Head of caudate nucleus (tissue), 42 donors: Measurements from ENCODE around the gene USP32.
A peak's percentile ranks its signal among the peaks of the same experiment; 100 is the strongest.
"Not testable (repeated sequence)": the region's sequence is repeated elsewhere in the genome, so short reads cannot be mapped to it uniquely, and the experiment has no call there.

Source experiments
- DNase-seq, 42 donors: peaks; one replicate each; pipeline versions ENCODE4 v3.0.0 to v3.0.0-alpha.2; 2020 to 2021; ENCODE audit warnings: mixed read lengths in 7 of 42
- intact Hi-C: fragments of 100-400 bp; cut with DNase I; formaldehyde crosslinking; loops from one replicate; pipeline ENCODE4 v1.15.0; 2022

Gene USP32

DNA sequence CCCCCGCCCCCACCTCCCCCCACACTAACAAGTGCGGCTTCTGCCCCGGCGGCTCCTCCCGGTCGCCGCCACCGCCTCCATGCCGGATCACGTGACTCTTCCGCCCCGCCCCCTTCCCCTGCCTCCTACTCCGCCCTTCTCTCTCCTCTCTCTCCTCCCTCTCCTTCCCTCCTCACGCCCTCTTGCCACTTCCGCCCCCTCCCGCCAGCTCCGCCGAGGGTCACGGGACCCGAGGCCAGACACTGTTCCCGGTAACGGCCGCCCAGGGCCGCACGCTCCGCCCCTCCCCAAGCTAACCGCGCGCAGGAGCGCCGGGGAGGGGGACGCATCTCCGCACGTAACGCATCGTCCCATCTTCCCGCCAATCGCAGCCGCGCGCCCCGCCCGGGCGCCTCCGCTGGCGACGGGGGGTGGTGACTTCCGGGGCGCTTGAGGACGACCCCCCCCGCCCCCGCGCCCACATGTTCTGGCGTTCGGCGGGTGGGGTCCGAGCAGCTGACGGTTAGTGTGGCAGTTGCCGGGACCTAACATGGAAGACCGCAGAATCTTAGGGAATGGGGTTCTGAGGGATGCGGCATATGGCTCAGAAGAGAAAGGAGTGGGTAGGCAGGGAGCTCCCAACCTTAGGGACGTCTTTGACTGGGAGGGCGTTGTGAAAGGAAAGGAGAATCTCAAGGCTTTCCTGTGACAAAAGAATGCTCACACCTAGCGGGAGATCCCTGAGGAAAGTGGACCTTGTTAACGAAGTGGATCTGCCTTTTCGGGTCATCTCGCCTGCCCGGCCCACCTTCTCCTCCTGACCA is at the start of gene USP32:
TSS of gene USP32 (minus strand) at position 92 of the 803 bp plus-strand sequence. CDS start 194 bp downstream, outside the sequence.
- peak; percentile 90 to 99 (median 97) for DNase-seq
- intact Hi-C loops: loop anchor here (2.0 kb wide), 1 partner anchor 99 kb away; no protein-coding TSS in a partner anchor

- intact Hi-C loops: loop anchor here (10.0 kb wide), 1 partner anchor 295 kb away; the partner anchor contains the start of gene CA4
- DNase-seq: no peak
Observed at GRCh38 chr17:60439501-60439900, 47.6 kb upstream of the USP32 start.

DNA sequence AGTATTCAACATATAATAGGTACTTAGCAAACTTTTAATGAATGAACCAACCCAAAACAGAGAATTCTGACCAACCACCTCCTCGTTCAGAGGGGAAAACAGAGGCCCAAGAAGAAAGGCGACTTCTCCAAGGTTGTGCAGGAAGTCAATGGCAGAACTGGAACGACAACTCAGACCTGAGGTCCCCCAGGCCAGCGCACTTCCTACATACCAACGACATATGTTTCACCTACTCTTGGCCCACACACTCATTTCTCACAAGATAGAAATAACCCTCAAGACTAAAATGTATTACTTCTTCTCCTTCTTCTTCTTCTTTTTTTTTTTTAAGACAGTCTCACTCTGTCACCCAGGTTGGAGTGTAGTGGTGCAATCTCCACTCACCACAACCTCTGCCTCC is 44.7 kb upstream of the USP32 start:
- intact Hi-C loops: loop anchor here (10.0 kb wide), 1 partner anchor 292 kb away; the partner anchor contains the start of gene CA4
- DNase-seq: peak in 2 of 42 donors; percentile 19 to 23

DNA sequence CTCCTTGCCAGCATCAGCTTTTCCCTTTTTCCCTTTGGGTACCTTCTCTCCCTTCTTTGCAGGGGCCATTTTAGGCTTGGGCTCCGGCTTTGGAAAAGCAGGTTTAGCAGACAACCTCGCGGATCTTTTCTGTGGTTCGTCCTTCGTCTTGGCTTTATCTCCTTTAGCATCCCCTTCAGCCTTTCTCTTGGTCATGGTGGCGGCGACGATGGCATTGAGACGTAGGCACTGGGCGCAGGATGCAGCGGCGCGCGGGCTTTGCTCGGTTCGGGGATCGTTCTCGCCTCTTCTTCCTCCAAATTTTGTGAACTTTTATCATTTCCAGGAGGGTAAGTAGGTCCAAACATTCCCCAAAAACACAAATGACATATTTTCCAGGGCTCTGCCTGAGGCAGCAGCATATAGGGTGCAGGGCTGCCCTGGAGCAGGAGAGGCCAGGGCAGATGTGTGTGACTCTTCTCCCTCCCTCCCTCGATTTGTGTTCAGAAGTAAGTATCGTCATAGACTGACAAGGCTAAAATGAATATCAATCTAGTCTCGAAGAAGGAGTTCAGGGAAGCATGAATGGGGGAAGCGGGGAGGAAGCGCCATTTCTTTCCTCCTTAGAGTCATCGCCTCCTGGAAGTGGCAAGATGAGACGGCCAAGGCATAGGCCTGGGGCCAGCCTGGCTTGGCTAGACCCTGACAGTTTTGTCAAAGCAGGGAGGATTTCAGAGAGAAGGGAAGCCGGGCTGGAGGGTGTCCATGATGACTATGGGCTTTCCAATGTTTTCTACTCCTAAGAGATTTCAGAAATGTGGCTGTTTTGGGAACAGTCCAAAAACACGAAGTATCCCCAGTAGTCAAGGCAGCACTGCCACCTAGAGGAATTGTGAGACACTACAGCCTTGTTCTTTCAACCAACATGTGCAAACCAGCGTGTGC is 43.6 kb upstream of the USP32 start:
- intact Hi-C loops: loop anchor here (10.0 kb wide), 1 partner anchor 291 kb away; the partner anchor contains the start of gene CA4
- DNase-seq: peak in 40 of 42 donors; percentile 22 to 93 (median 79)

DNA sequence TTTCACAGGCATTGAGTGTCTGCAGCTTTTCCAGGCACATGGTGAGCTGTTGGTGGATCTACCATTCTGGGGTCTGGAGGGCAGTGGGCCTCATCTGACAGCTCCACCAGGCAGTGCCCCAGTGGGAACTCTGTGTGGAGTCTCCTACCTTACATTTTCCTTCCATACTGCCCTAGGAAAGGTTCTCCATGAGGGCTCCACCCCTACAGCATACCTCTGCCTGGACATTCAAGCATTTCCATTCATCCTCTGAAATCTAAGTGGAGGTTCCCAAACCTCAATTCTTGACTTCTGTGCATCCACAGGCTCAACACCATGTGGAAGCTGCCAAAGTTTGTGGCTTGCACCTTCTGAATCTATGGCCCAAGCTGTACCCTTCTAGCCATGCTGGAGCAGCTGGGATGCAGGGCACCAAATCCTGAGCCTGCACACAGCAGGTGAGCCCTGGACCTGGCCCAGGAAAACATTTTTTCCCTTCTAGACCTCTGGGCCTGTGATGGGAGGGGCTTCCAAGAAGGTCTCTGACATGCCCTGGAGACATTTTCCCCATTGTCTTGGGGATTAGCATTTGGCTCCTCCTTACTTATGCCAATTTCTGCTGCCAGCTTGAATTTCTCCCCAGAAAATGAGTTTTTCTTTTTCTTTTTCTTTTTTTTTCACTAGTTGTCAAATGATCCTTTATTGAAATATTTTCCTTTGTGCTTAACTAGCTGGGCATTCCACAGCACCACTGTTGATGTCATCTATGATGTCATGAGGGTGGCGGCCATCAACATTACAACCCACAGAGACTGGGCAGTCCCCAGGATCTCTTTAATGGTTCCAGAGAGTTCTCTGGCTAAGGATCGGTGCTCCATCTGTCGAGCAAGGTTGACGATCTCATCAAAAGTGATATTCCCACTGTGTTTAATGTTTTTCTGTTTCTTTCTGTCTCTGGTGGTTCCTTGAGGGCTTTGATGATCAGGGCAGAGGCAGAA is 41.4 kb upstream of the USP32 start:
- DNase-seq: peak in 1 of 42 donors; percentile 12
- intact Hi-C loops: loop anchor here (10.0 kb wide), 1 partner anchor 289 kb away; the partner anchor contains the start of gene CA4

- peak in 2 of 42 donors; percentile 4 to 7 for DNase-seq
- intact Hi-C loops: loop anchor here (10.0 kb wide), 1 partner anchor 286 kb away; the partner anchor contains the start of gene CA4
Observed at GRCh38 chr17:60430561-60430960, 38.6 kb upstream of the USP32 start.

DNA sequence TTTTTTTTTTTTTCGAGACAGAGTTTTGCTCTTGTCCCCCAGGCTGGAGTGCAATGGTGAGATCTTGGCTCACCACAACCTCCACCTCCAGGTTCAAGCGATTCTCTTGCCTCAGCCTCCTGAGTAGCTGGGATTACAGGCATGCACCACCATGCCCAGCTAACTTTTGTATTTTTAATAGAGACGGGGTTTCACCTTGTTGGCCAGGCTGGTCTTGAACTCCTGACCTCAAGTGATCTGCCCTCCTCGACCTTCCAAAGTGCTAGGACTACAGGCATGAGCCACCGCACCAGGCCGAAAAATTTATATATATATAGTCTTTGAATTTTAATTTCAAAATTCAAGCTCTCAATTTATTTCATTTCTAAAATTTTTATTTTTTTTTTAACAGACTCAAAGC is 36.6 kb upstream of the USP32 start:
- intact Hi-C loops: loop anchor here (10.0 kb wide), 1 partner anchor 206 kb away; no protein-coding TSS in a partner anchor
- DNase-seq: peak in 1 of 42 donors; percentile 18

DNA sequence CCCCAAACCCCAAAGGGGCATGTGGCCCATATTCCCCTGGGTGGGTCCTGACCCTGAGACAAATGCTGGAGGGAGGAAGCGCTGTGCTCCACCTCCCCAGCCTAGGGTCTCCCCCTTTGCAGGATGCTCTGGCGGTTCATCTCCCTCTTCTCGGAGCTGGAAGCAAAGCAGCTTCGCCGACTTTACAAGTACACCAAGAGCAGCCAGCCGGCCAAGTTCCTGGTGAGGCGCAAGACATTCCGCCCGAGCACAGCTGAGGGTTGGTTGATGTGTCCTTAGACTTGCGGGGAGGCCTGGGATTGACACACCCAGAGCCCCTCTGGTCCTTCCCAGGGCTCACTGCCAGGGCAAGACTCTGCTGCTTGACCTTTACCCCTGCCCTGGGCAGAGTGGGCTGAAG is 34.7 kb upstream of the USP32 start:
- intact Hi-C loops: loop anchor here (10.0 kb wide), 1 partner anchor 208 kb away; no protein-coding TSS in a partner anchor
- peak in 1 of 42 donors; percentile 14 for DNase-seq

DNA sequence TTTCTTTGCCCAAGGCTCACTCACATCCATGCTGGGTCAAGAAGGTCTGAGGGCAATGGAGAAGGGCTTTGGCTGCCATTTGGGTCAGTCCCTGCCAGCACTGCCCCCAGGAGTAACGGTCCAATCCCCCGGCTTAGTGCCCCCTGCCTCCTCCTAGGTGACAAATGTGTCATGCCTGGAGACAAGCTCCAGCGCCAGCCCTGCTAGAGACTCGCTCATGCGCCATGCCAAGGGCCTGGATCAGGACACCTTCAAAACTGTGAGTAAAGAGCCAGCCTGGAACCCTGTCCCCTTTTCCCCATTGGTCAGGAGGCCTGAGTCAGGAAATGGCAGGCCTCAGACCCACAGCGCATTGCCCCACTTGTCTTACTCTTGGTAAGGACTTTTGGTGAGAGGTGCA is 33.7 kb upstream of the USP32 start:
- intact Hi-C loops: loop anchor here (10.0 kb wide), 1 partner anchor 209 kb away; no protein-coding TSS in a partner anchor
- DNase-seq: no peak

- DNase-seq: no peak
- intact Hi-C loops: loop anchor here (10.0 kb wide), 1 partner anchor 211 kb away; no protein-coding TSS in a partner anchor
Observed at GRCh38 chr17:60423865-60424264, 31.9 kb upstream of the USP32 start.

GRCh38 chr17:60422162-60422665 is 30.3 kb upstream of the USP32 start, which contains the start of gene CHCT1:
Gene CHCT1, plus strand, starts transcription at chr17:60422489. Its CDS starts 104 bp downstream, at chr17:60422593.
- DNase-seq: no peak

DNA sequence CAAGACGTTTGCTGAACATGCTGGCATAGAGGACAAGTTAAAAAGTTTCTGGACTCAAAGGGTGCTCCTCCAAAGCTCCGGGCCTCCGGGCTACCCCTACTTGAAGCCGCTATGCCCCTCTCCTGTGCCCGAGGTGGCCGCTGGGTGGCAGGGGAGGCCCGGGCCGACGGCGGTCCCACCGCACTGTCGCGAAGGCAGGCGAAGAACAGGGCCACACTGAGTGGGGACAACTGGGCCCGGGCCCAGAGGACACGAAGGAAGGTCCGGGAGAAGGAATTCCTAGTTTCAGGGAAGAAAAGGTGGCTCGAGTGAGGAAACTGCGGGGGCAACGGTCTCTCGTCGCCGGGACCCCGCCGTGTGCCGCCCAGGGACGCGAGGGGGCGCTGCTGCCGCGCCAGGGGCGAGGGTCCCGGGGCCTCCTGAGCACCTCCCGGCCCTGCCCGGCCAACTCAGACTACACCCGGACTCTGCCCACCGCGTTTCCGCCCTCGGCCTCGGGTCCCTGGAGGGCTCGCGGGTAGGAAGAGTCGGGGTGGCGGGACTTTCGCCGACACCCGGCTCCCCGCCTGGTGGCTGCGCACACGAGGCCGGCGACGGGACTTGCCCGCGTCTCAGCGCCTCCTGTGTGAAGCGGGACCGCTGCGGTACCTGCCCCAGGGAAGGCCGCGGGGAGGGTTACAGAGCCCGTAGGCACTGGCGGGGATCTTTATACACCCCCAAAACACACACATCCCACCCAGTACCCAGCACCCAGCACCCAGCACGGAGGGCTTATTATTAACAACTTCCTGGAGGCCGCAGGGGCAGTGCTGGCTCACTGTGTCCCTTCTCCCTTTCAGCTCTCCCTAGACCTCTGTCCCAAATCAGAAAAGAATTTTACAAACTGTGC is 29.6 kb upstream of the USP32 start:
- intact Hi-C loops: loop anchor here (10.0 kb wide), 1 partner anchor 213 kb away; no protein-coding TSS in a partner anchor
- DNase-seq: peak; percentile 40 to 87 (median 74)

More at GRCh38 chr17:60422162-60422665, 30.3 kb upstream of the USP32 start, which contains the start of gene CHCT1:
- intact Hi-C loops: loop anchor here (10.0 kb wide), 1 partner anchor 213 kb away; no protein-coding TSS in a partner anchor

- intact Hi-C loops: loop anchor here (10.0 kb wide), 1 partner anchor 215 kb away; no protein-coding TSS in a partner anchor
- DNase-seq: not testable (repeated sequence)
Observed at GRCh38 chr17:60419875-60420274, 27.9 kb upstream of the USP32 start.

DNA sequence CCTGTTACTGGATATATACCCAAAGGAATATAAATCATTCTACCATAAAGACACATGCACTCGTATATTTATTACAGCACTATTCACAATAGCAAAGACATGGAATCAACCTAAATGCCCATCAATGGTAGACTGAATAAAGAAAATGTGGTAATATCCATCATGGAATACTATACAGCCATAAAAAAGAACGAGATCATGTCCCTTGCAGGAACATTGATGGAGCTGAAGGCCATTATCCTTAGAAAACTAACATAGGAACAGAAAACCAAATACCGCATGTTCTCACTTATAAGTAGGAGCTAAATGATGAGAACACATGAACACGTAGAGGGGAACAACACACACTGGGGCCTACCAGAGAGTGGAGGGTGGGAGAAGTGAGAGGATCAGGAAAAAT is 27.1 kb upstream of the USP32 start:
- intact Hi-C loops, DNase-seq: not testable (repeated sequence)

DNA sequence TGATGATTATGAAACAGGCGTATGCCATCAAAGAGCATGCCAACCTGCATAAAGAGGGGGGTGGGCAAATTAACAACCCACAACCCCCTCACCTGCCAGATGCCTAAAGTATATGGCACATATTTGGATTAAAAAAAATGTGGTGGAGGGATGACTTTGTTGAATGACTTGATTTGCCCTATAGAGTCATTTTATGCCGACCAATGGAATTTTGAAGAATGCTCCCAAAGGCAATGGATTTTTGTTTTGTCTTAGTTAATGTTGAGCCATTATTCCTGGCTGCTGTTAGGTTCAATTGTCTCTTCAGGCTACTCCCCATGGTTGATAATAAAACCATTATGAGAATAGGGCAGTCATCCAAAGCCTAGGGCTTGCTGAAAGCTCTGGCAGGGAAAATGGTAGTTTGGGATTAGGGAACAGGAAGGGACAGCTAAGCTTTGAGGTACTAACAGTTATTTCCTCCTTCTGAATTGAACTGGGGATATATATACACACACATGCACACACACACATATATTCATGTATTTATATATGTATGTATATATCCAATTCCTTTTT is 24.5 kb upstream of the USP32 start:
- intact Hi-C loops: no loop called here
- peak in 13 of 42 donors; percentile 23 to 75 (median 38) for DNase-seq

DNA sequence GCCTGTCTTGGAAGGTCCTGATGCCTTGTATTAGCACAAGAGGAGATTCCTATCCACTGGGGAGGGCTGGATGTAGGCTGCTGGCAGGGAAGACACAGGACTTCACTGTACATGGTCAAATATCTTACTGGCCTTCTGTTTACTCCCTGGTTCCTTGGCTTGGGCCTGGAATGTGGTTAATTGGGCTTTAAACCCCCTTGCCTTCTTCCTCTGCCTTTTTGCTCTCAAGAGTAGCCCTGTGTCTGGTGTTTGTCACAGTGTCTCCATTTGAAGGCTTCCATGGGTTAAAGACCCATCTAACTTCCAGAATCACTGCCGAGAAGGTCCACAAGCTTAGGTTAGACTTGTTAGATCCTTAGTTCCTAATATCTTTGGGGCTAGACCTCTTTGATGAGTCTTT is 23.2 kb upstream of the USP32 start:
- no peak for DNase-seq
- intact Hi-C loops: no loop called here
